Measurements from ENCODE around the gene POU5F1.
"Not testable (repeated sequence)": the region's sequence is repeated elsewhere in the genome, so short reads cannot be mapped to it uniquely, and the experiment has no call there.

Gene POU5F1

GRCh38 chr6:31170600-31170881 lies at the start of gene POU5F1:
TSS of gene POU5F1 (minus strand) at chr6:31170682. CDS start at chr6:31170620, 62 bp downstream.
- no peak within 1 kb of the TSS for H3K4me2 ChIP-seq (ENCODE audit: insufficient read depth, low read length)
- no peaks in the 10 kb centered on the region for H4K20me1 ChIP-seq (ENCODE audit: insufficient read depth, low read length)
- no peak for ATAC-seq (ENCODE audit: insufficient read depth, low read depth)
- H3K36me3 ChIP-seq (ENCODE audit: insufficient read depth, low read length), result no peaks in the 10 kb centered on the region
- H3K4me1 ChIP-seq (ENCODE audit: insufficient read depth, low read length), result no peaks in the 10 kb centered on the region
- no peaks in the 10 kb centered on the region for H3K9me3 ChIP-seq (ENCODE audit: insufficient read depth, low read length, severe bottlenecking)
- no peak within 1 kb of the TSS for H3K27ac ChIP-seq (ENCODE audit: low read length)
- DNase-seq, result no peak
- no peak for TF ChIP-seq CTCF (IDR thresholded peaks at IDR 0.05; ENCODE audit: borderline replicate concordance, extremely low read depth, low read length, poor library complexity, severe bottlenecking)
- no peak for TF ChIP-seq EZH2 (IDR thresholded peaks at IDR 0.05; ENCODE audit: borderline replicate concordance, low read depth, low read length, severe bottlenecking)
- H3K4me3 ChIP-seq (ENCODE audit: low read depth in 1 of 2, low read length in 2 of 2), result no peak within 1 kb of the TSS
- no peak within 1 kb of the TSS for H2AFZ ChIP-seq (ENCODE audit: low read depth, low read length)
- H3K9ac ChIP-seq (ENCODE audit: low read depth, low read length), result no peak within 1 kb of the TSS
- H3K79me2 ChIP-seq (ENCODE audit: insufficient read depth, low read length), result no peaks in the 10 kb centered on the region
- no peaks in the 10 kb centered on the region for H3K27me3 ChIP-seq (ENCODE audit: insufficient read depth, low read length, poor library complexity)

- Histone ChIP-seq H3K79me2 (ENCODE audit: insufficient read depth, low read length) (no peaks in the 10 kb centered on the region), H3K27me3 (ENCODE audit: insufficient read depth, low read length, poor library complexity) (no peaks in the 10 kb centered on the region), H3K4me1 (ENCODE audit: insufficient read depth, low read length) (no peaks in the 10 kb centered on the region), H2AFZ (ENCODE audit: low read depth, low read length) (peak overlapping the region; percentile 20; the same call in 1 of the 2 replicates), H3K27ac (ENCODE audit: low read length) (no peak overlapping the region), H4K20me1 (ENCODE audit: insufficient read depth, low read length) (no peaks in the 10 kb centered on the region), H3K9me3 (ENCODE audit: insufficient read depth, low read length, severe bottlenecking) (peaks cover 5% of the 10 kb centered on the region), H3K36me3 (ENCODE audit: insufficient read depth, low read length) (no peaks in the 10 kb centered on the region), H3K9ac (ENCODE audit: low read depth, low read length) (no peak overlapping the region), H3K4me2 (ENCODE audit: insufficient read depth, low read length) (no peak overlapping the region), H3K4me3 (ENCODE audit: low read depth in 1 of 2, low read length in 2 of 2) (no peak overlapping the region)
- TF ChIP-seq EZH2 (IDR thresholded peaks at IDR 0.05; ENCODE audit: borderline replicate concordance, low read depth, low read length, severe bottlenecking), result no peak
- peak; percentile 33; the same call in 1 of the 3 replicates for ATAC-seq (ENCODE audit: insufficient read depth, low read depth)
- DNase-seq, result no peak
Measured at GRCh38 chr6:31216208-31216898, 45.9 kb upstream of the POU5F1 start.

- H3K9me3 ChIP-seq (ENCODE audit: insufficient read depth, low read length, severe bottlenecking); H3K27me3 ChIP-seq (ENCODE audit: insufficient read depth, low read length, poor library complexity); H2AFZ ChIP-seq (ENCODE audit: low read depth, low read length); H3K79me2 ChIP-seq (ENCODE audit: insufficient read depth, low read length); ATAC-seq (ENCODE audit: insufficient read depth, low read depth); DNase-seq; H4K20me1 ChIP-seq (ENCODE audit: insufficient read depth, low read length); H3K27ac ChIP-seq (ENCODE audit: low read length); H3K4me3 ChIP-seq (ENCODE audit: low read depth in 1 of 2, low read length in 2 of 2); H3K4me1 ChIP-seq (ENCODE audit: insufficient read depth, low read length); H3K4me2 ChIP-seq (ENCODE audit: insufficient read depth, low read length); H3K9ac ChIP-seq (ENCODE audit: low read depth, low read length); H3K36me3 ChIP-seq (ENCODE audit: insufficient read depth, low read length): not testable (repeated sequence)
Measured at GRCh38 chr6:31215216-31215615, 44.7 kb upstream of the POU5F1 start.

GRCh38 chr6:31214516-31214915 lies 44.0 kb upstream of the POU5F1 start:
- H3K27ac ChIP-seq (ENCODE audit: low read length), result no peak overlapping the region
- no peaks in the 10 kb centered on the region for H3K79me2 ChIP-seq (ENCODE audit: insufficient read depth, low read length)
- no peak overlapping the region for H3K4me2 ChIP-seq (ENCODE audit: insufficient read depth, low read length)
- no peak overlapping the region for H3K9ac ChIP-seq (ENCODE audit: low read depth, low read length)
- ATAC-seq (ENCODE audit: insufficient read depth, low read depth) (no peak), DNase-seq (no peak)
- H3K9me3 ChIP-seq (ENCODE audit: insufficient read depth, low read length, severe bottlenecking), result peaks cover 5% of the 10 kb centered on the region
- no peaks in the 10 kb centered on the region for H3K4me1 ChIP-seq (ENCODE audit: insufficient read depth, low read length)
- H2AFZ ChIP-seq (ENCODE audit: low read depth, low read length), result no peak overlapping the region
- H4K20me1 ChIP-seq (ENCODE audit: insufficient read depth, low read length), result no peaks in the 10 kb centered on the region
- no peak for TF ChIP-seq EZH2 (IDR thresholded peaks at IDR 0.05; ENCODE audit: borderline replicate concordance, low read depth, low read length, severe bottlenecking)
- no peak for TF ChIP-seq CTCF (IDR thresholded peaks at IDR 0.05; ENCODE audit: borderline replicate concordance, extremely low read depth, low read length, poor library complexity, severe bottlenecking)
- no peaks in the 10 kb centered on the region for H3K27me3 ChIP-seq (ENCODE audit: insufficient read depth, low read length, poor library complexity)
- H3K36me3 ChIP-seq (ENCODE audit: insufficient read depth, low read length), result no peaks in the 10 kb centered on the region
- H3K4me3 ChIP-seq (ENCODE audit: low read depth in 1 of 2, low read length in 2 of 2), result no peak overlapping the region

All from DND-41 (cell line).